ENCODE results near the gene NRG3. TPM values are rescaled to one million over a fixed set of nuclear protein-coding genes. Genes with fewer than 3 reads are reported as not detected.

The NRG3 gene
- total RNA-seq, 4 donors from 2014 or later: under 0.01 to 0.65 (median 0.17) TPM

DNA sequence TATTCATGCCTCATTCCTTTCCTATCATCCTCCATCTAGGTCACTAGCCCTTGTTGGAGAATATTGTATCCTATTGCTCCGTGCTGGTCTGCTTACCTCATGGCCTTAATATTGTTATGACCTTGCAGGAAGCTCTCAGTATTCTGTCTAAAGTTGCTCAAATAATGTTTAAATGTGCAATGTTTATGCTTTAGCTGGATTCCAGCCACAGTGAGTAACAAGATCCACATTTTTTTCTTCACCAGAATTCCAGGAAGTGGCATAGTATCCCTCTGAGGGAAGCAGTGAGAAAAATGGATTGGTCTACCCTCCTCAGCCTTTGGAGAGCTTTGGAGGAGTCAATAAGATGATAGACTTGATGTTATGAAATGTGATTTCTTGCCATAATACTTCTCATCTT lies 402.6 kb downstream of the NRG3 start:
- H3K36me3 ChIP-seq: no peaks in the 10 kb centered on the region
- H3K9me3 ChIP-seq: no peaks in the 10 kb centered on the region
- WGBS: 73% methylated on average over 1 of the region's 1 CpG
- DNase-seq (ENCODE audit: extremely low spot score): no peak
- H3K27ac ChIP-seq (replicated peaks in 1 of 4): no peak overlapping the region
- H3K4me3 ChIP-seq: no peak overlapping the region
- TF ChIP-seq POLR2AphosphoS5 (IDR thresholded peaks at IDR 0.05) (no peak), POLR2A (IDR thresholded peaks at IDR 0.05; ENCODE audit: low read depth) (no peak)
- no peaks in the 10 kb centered on the region for H3K4me1 ChIP-seq
- intact Hi-C loops (cut with DNase I): no loop called here
- H3K27me3 ChIP-seq: no peaks in the 10 kb centered on the region

DNA sequence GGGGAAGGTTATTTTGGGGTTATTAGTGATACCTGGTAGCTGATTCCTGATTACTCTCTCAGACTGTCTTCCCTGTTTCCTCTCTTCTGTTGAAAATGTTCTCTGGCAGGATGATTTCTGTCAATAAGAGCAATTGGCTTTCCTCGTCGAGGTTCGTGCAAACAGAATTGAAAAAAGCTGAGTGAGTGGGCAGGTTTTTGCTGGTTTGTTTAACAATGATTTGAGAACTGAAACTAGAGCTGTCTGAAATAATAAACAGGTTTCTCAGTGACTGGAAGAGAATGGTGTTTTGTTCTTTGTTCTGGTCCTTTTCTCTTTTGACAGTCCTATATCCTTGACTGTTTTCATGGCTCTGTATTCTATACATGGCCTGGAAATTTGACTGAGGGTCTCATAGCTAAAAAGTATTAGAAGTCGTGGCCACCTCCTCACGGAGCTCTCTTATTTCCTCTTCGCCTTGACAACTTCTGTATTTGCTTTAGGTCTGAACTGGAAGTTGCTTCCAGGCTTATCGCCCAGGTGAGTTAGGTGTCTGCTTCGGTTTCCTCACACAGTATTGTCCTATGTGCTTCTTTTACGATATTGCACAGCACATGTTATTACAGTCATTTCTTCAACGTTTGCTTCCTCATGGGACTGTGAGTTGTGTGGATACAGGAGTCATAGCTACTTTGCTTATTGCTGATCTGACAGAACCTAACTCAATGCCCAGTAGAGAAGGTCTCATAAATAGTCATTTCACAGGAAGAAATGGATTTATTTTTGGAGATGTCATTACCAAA lies 403.6 kb downstream of the NRG3 start:
- H3K9me3 ChIP-seq: no peaks in the 10 kb centered on the region
- WGBS: 54% methylated on average over 10 of the region's 10 CpGs
- no peaks in the 10 kb centered on the region for H3K27me3 ChIP-seq
- no peaks in the 10 kb centered on the region for H3K36me3 ChIP-seq
- H3K4me1 ChIP-seq: no peaks in the 10 kb centered on the region
- no peak for TF ChIP-seq POLR2A (IDR thresholded peaks at IDR 0.05; ENCODE audit: low read depth)
- TF ChIP-seq POLR2AphosphoS5 (IDR thresholded peaks at IDR 0.05): no peak
- TF ChIP-seq, protein P1, sequence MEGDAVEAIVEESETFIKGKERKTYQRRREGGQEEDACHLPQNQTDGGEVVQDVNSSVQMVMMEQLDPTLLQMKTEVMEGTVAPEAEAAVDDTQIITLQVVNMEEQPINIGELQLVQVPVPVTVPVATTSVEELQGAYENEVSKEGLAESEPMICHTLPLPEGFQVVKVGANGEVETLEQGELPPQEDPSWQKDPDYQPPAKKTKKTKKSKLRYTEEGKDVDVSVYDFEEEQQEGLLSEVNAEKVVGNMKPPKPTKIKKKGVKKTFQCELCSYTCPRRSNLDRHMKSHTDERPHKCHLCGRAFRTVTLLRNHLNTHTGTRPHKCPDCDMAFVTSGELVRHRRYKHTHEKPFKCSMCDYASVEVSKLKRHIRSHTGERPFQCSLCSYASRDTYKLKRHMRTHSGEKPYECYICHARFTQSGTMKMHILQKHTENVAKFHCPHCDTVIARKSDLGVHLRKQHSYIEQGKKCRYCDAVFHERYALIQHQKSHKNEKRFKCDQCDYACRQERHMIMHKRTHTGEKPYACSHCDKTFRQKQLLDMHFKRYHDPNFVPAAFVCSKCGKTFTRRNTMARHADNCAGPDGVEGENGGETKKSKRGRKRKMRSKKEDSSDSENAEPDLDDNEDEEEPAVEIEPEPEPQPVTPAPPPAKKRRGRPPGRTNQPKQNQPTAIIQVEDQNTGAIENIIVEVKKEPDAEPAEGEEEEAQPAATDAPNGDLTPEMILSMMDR (IDR thresholded peaks at IDR 0.05): no peak
- no peak for TF ChIP-seq EP300 (IDR thresholded peaks at IDR 0.05)
- H3K27ac ChIP-seq (replicated peaks in 1 of 4): no peak overlapping the region
- intact Hi-C loops (cut with DNase I): no loop called here
- no peak for DNase-seq (ENCODE audit: extremely low spot score)
- no peak overlapping the region for H3K4me3 ChIP-seq

DNA sequence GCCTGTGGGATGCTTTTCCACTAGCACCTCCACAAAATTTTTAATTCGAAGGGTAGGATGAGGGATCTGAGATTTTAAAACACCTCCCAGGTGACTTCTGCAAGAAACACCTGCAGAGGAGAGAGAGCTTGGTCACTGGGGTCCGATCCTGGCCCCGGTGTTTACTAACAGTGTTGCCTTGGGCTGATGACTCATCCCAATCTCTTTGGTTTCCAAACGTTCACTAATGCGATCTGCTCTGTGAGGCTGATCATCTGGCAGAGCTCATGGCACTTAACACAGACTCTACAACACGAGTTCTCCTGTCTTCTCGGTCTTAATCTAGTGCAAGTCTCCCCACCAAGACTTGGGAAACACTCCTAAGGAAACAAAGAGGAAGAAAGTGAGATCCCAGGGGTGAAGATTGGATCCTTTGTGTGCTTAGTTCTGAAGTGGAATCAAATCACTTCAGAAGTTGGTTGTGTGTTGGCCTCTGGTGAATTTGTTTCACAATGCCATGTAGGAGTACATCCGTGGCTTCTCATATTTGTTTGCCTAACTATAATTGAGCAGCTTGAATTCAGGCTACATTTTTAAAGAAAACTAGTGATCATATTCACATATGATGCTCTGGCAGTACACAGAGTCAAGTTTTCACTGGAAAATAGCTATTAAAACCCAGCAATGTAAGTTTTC lies 407.9 kb downstream of the NRG3 start:
- Histone ChIP-seq H3K9me3 (no peaks in the 10 kb centered on the region), H3K4me1 (no peaks in the 10 kb centered on the region), H3K4me3 (no peak overlapping the region), H3K27me3 (no peaks in the 10 kb centered on the region), H3K27ac (replicated peaks in 1 of 4) (no peak overlapping the region), H3K36me3 (no peaks in the 10 kb centered on the region)
- WGBS: 79% methylated on average over 8 of the region's 8 CpGs
- DNase-seq (ENCODE audit: extremely low spot score): no peak
- no peak for TF ChIP-seq POLR2AphosphoS5 (IDR thresholded peaks at IDR 0.05)
- intact Hi-C loops (cut with DNase I): no loop called here

DNA sequence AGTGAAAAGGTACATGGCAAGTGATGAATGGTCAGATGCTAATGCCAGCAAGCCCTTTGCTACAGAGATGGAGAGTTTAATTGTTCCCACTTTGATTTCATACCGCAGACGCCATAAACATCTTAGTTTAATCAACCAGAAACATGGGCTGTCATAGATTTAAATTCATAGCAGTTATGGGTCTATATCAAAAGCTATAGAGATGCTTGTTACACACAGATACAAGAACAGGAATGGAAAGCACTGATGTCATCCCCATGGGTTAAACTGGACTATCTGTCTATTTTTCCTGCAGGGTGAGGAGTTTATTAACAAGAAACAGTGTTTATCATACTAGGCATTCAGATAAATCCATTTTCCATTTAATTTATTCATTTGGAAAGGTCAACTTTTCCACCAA lies 409.2 kb downstream of the NRG3 start:
- intact Hi-C loops (cut with DNase I): no loop called here
- Histone ChIP-seq H3K36me3 (no peaks in the 10 kb centered on the region), H3K27ac (replicated peaks in 1 of 4) (no peak overlapping the region), H3K27me3 (no peaks in the 10 kb centered on the region), H3K9me3 (no peaks in the 10 kb centered on the region), H3K4me1 (no peaks in the 10 kb centered on the region), H3K4me3 (no peak overlapping the region)
- no peak for DNase-seq (ENCODE audit: extremely low spot score)
- WGBS: 97% methylated on average over 2 of the region's 2 CpGs
- TF ChIP-seq EP300 (IDR thresholded peaks at IDR 0.05) (no peak), POLR2A (IDR thresholded peaks at IDR 0.05; ENCODE audit: low read depth) (no peak), POLR2AphosphoS5 (IDR thresholded peaks at IDR 0.05) (no peak)
- TF ChIP-seq, protein P1 (IDR thresholded peaks at IDR 0.05): no peak

DNA sequence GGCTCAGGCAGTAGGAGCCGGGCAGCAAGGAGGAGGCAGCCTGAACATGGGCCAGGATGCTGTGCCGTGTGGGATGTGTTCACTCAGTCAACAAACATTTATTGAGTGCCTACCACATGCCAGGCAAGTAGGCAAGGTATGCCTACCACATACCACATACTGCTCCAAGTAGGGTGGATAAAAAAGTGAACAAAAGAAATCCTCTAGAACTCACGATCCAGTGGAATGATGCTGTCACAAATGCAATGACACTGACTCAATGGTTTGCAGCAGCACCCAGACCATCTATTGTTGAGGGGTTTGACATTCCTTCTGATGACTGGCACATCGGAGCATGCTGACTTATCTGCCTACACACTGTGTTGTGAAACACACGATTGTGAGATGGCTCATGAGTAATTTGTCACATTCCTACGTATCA lies 413.5 kb downstream of the NRG3 start:
- 82% methylated on average over 6 of the region's 6 CpGs for WGBS

More for the DNA sequence above, 413.5 kb downstream of the NRG3 start:
- DNase-seq (ENCODE audit: extremely low spot score): no peak
- Histone ChIP-seq H3K4me1 (no peaks in the 10 kb centered on the region), H3K27ac (replicated peaks in 1 of 4) (no peak overlapping the region), H3K9me3 (no peaks in the 10 kb centered on the region), H3K4me3 (no peak overlapping the region), H3K36me3 (no peaks in the 10 kb centered on the region), H3K27me3 (no peaks in the 10 kb centered on the region)
- TF ChIP-seq POLR2A (IDR thresholded peaks at IDR 0.05; ENCODE audit: low read depth) (no peak), POLR2AphosphoS5 (IDR thresholded peaks at IDR 0.05) (no peak), EP300 (IDR thresholded peaks at IDR 0.05) (no peak)
- TF ChIP-seq, protein P1 (IDR thresholded peaks at IDR 0.05): no peak
- intact Hi-C loops (cut with DNase I): no loop called here

Data from esophagus muscularis mucosa (tissue), 4 donors.